NCI-H1417 (cell line): Measurements from ENCODE around the gene NAA20.
"Not testable (repeated sequence)": the region's sequence is repeated elsewhere in the genome, so short reads cannot be mapped to it uniquely, and the experiment has no call there.

ENCODE experiments used
- DNase-seq, 3 experiments: peaks; one replicate each; lab custom pipeline; 2025; lab: John Stamatoyannopoulos, UW

The NAA20 gene

DNA sequence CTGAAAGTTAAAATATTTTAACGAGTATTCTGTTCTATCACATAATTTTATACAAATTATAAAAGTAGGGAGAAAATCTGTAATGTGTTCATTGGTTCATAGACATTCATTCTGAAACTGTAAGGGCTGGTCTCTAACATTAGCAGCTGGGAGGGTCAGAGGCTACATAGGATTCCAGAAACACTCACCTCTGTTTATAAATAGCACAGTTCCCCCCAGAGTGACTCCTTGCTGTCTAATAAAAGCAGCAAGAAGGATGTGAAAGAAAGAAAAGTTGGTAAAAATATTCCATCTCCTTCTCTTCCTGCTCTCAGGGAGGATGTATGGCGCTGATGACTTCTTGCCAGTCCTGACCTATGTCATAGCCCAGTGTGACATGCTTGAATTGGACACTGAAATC lies 25.3 kb upstream of the NAA20 start:
- DNase-seq: peak in 1 of 3 experiments; percentile 19

DNA sequence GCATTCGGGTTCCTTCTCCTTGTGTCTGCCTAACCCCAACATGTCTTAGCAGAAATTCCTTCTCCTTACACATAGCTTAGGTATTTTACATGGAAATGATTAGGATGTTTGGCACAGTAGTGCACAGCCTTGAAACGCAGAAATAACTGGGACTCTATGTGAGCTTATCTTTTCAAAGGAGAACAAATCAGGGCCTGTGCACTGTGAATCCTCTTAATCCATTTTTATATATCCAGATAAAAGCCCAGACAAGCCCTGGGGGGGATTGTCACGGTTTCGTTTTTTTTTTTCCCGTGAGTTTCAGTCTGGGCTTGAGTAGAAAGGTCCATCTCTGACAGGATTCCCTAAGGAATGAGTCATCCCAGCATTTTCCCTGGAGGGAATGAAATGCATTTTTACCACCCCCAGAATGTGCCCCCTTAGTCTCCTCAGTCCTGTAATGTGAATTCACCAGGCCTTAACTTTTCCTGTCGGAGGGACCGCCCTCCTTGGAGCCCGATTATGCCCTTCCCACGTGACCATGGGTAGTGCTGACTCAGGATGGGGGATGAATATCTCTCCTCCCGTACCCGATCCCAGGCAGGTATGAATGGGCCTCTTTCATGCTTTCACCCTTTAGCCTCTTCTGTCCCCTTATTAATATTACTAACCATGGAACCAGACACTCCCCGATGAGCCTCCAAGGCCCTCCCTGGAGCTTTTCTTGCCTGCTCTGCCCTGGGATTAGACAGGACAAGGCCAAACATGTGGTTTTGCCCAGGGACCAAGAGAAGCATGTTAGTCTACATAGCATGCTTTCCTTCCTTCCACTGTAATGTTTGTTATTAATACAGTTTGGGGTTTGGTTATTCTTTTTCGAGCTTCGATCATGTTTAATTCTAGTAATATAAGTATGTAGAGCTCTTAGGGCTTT lies 23.9 kb upstream of the NAA20 start:
- DNase-seq: no peak

DNA sequence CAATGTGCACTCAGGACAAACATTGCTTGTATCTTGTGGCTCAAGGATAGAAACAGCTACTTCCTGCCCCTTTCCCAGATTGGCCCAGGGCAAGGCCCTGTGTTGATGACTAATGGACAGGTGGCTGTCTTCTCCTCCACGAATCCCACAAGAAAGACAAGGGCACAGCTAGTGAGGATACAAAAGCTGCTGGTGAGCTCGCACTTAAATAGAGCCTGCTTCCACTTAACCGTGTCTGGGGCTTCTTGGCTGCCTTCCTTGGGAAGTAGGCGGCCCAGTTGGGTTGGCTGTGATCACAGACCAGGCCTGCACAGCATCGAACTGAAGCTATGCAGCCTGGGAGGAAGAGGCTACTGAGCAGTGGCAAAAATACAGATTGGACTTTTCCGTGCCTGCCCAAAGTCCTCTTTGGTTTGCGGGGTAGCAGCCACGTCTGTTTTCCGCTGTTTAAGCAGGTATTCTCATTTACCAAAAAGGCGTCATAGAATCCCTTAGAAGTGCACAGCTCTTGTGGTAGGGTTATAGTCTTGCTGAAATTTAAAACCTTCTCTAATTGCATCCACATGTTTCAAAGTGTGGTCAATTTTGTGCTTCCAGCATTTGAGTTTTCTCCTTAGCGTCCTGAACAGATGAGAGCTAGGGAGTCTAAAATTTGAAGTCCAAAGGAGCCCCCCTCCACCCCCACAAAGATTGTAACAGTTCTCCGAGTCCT lies 23.0 kb upstream of the NAA20 start:
- DNase-seq: no peak

DNA sequence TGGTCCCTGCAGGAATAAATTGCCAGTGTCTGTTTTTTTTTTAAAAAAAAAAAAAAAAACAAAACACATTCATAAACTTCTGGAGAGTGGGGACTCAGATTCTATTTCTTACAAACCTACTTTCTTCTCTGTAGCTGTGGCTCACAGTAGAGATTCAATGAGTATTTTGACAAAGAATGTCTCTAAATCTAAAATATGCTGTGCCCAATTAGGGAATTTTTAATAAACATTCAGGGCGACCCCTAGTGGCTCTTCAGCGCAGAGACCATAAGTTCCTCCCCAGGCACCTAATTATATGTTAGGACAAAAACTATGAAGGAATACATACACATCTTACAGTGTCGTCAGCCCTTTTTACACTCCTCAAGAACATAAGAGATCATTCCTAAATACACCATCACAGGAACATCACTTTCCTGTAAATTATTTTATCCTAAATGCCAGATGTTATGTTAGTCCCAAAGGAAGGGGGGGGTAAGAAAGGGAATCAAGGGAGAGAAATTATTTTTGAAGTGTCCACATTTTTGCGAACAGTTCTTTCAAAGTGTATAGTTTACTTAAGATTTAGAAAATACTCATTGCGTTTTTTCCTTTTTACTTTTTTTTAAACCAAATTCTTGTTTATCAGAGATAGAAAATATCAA lies 21.8 kb upstream of the NAA20 start:
- peak; percentile 42 to 84 (median 45) for DNase-seq

DNA sequence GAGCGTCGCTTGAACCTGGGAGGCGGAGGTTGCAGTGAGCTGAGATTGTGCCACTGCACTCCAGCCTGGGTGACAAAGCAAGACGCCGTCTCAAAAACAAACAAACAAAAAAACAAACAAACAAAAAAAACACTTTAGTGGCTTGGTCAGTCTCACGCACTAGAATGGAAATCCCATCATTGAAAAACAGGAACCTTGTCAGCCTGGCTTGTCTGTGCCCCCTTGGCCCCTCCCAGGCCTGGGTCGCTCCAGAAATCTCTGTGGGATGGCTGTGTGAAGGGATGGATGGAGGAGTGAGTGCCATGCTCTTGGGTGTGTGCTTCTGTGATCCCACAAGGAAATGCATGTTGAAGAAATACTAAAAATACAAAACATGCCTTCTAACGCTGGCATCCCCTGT lies 20.9 kb upstream of the NAA20 start:
- DNase-seq: no peak

DNA sequence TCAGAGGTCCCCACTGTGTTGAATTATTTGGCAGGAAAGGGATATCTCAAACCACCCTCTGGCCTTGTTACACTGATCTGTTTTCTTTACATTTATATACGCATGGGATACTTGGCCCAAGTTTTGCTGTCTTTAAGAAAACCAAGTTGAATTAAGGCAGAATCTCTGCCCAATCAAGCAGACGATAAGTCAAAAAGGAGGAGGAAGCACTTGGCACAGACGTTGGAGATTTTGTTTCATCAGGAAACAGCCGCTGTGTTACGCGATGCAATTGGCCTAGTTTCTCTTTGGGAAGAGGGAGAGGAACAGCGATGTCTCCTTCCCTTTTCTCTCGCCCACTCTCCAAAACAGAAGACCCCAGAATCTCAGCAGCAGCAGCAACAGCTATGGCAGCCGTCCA lies 20.2 kb upstream of the NAA20 start:
- DNase-seq: no peak

DNA sequence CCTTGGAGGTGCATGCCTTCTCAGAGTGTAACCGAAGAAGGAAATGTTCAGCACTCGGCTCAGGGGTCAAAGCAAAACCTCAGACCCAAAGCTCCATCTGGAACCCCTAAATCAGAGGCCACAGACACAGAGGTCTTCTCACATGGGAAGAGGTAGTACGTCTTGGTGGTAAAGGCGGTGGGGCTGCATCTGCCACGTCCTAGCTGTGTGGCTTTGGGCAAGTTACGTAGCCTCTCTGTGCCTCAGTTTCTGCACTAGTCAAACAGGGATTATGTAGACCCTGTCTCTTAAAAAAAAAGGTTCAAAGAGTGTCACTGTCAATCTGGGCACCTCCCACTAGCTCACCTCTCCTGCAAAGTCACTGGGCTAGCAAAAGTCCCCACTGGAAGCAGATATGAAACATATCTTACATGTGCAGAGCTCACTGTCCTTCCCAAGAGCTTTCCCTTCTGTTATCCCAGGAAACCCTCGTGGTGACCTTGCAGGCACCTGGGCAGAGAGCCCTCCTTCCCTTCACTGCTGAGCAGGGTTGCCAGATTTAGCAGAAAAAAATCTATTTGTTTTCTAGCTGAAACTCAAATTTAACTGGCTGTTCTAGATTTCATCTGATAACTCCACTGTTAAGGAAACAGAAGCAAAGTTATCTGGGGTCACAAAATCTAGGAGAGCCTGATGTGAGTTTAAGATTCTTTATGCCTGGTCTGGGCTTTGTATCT lies 18.0 kb upstream of the NAA20 start:
- DNase-seq: no peak

DNA sequence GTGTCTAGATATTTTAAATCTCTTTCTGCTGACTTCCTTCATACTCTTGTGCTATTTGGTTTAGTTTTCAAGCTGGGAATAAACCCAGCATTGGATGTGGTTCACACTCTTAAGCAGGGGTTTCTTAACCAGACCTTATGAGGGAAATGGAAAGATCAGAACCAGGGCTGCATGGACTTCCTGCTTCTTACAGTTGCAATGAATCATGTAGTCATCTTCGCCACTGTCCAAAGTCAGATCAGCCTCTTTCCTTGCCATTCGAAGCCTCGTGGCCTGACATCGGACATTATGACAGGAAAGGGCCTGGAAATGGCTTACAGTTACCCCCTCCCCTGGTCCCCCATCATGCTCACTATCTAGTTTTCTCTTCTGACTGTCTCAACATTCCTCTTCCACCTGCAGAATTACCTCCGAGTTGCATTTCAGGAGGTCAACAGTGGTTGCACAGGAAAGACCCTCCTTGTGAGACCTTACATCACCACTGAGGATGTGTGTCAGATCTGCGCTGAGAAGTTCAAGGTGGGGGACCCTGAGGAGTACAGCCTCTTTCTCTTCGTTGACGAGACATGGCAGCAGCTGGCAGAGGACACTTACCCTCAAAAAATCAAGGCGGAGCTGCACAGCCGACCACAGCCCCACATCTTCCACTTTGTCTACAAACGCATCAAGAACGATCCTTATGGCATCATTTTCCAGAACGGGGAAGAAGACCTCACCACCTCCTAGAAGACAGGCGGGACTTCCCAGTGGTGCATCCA lies 16.8 kb upstream of the NAA20 start:
- DNase-seq: no peak

DNA sequence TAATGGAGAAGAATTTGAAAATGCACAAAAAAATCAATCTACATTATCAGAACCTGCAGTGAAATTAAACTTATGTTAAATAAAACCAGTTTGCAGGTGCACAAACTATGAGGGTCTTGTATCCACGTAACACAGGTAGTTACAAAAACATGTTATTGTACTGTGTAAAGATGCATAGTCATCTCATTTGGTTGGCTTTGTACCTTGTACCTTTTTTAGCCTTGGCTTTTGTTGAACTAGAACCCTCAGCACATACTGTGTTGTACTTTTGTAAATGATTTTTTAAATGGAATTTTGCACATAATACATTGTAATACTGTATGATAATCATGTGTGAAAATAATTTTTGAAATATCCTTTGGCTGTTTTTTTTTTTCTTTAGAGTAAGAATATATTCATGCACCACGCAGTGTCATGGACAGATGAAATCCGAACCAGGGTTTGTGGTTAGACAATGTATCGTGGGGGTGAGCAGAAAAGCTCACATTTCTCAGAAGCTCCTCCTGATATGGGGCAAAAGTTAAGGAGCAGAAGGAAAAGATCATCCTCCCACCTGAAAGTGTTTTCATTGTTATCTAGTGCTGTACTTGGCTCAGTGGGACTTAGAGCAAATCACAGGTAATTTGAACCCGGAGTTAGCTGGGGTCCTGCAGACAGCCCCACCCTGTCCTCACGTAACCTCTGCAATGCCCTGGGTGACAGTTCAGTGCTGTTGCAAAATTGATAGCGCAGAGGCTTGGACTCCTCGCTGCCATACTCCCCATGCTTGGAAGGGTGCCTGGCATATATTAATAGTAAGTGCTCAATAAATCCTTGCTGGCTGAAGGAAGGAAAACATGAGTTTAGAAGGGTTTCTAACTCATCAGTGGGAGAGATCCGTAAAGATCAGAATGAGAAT lies 14.8 kb upstream of the NAA20 start:
- DNase-seq: peak in 1 of 3 experiments; percentile 46

DNA sequence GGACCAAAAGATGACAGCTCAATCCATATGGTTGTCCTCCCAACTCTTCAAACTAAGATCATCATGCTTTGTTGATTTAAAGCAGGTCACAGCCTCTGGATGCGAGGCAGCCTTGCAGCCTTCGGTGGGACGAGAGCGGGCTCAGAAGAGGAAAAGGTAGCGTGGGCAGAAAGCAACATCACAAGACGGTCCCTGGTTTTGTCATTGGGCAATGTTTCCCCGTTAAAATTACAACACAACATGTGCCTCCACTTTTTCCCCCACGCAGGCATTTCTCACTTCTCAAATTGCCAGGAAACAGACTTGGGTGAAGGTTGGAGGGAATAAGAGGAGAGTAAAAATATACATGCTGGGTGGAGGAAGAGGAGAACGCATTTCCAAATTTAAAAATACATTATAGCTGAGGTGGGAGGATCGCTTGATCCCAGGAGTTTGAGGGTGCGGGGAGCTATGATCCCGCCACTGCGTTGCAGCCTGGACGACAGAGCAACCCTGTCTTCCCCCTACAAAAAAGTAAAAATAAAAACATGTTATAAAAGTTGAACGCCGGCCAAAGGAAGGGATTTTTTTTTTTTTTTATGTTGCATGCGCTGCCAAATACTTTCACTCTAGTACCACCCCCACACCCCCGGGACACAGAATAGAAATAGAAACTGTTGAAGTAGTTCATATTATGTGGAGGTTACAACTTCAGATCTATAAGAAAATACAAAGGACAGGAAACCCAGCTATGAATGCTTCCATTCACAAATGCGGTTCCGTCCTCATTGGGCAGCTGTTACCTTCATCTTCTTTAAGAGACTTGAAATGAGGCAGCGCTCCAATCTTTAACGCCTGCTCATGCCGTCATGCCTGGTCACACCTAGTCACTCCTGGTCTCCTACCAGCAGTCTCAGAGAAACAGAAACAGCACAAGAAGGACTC lies 13.9 kb upstream of the NAA20 start:
- DNase-seq: peak in 1 of 3 experiments; percentile 71

DNA sequence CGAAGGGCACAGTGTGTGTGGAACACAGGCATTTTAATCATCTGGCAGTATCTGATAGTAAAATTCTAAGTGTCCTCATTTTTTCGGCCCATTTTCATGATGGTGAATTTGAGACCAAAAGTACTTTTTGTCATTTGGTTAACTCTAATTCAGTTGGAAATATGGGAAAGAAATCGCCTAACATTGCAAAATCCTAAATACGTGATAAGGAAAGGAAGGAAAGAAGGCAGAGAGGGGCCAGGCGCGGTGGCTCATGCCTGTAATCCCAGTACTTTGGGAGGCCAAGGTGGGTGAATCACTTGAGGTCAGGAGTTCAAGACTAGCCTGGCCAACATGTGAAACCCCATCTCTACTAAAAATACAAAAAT lies 13.2 kb upstream of the NAA20 start:
- not testable (repeated sequence) for DNase-seq

DNA sequence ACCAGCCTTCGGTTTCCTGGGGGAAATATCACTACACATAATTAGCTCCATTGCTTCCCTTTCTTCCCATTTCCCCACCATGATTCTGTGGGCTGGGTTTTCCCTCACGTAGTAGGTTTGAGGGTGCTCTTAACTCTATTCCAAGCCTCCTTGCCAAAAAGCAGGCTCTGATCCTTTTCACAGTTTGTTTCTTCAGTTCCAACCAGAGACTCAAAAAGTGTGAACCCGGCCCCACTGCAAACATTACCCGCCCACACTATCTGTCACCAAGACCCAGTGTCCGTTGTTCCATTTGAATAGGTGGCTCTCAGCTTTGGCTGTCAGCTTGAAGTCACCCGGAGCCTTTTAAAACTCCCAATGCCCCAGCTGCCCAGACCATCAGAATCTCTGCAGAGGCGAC lies 11.8 kb upstream of the NAA20 start:
- no peak for DNase-seq

DNA sequence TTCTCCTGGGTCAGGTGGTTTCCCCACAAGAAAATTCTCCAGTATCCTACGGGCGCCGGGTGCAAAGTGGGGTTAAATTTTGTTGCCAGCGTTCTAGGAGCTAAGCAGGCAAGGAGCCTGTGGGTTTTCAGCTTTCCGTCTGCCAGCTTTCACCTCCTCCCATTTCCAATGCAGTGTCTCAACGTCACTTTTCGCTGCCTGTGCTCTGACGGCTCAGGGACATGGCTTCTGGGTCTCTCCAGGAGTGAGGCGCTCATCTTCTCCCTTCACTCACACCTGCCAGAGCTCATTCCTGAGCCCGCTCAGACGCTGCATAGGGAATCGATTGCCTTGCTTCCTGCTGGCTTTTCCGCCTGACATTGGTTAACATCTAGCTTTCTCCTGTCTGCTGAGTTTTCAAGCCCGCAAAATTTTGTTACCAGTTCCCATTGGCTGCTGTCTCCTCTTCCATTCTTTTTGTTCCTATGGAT lies 7.3 kb upstream of the NAA20 start:
- DNase-seq: peak; percentile 57 to 83 (median 69)

DNA sequence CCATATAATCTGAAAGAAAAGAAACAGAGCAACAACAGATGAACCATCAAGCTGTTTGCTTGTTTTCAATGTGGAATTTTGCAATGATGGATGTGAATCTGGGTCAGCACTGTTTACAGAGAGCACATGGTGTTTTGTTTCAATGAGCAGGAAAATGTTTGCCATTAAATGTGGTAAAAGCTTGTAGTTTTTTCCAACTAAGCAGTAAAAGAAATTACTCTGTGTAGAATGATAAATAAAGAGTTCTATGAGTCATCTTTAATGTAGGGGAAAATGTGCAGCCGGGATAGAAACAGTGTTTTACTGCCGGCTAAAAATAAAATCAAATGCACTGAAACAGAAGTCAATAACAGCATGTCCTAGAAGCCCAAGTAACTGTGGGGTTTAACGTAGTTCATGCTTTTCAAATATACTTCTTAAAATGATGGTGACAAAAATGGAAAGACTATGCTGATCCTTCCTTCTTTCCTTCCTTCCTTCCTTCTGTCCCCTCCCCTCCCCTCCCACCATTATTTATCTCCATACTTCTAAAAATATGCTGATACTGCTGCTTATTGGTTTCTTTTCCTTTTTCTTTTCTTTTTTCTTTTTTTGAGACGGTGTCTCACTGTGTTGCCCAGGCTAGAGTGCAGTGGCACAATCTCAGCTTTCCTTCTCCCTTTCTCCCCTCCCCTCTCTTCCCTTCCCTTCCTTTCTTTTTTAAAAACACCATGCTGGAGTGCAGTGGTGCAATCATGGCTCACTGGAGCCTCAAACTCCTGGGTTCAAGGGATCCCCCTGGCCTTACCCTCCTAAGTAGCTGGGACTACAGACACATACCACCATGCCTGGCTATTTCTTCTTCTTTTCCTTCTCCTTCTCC lies 6.3 kb upstream of the NAA20 start:
- peak; percentile 17 to 84 (median 40) for DNase-seq

DNA sequence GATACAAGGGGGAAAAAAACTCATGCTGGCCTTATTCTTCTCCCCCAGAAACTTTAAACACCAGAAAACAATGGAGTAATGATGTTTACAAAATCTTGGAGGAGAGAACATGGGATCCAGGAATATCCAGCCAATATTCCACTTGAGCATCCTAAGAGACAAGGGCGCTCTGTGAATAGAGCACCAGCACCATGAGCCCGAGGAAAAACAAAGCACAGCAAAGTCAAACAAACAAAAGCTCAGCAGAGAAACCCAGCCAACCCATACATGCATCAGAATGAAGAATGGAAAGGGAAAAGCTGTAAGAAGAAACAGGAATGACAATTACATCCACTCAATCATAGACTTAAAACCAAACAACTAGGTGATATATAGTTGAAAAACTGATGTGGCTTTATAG lies 4.6 kb upstream of the NAA20 start:
- no peak for DNase-seq

DNA sequence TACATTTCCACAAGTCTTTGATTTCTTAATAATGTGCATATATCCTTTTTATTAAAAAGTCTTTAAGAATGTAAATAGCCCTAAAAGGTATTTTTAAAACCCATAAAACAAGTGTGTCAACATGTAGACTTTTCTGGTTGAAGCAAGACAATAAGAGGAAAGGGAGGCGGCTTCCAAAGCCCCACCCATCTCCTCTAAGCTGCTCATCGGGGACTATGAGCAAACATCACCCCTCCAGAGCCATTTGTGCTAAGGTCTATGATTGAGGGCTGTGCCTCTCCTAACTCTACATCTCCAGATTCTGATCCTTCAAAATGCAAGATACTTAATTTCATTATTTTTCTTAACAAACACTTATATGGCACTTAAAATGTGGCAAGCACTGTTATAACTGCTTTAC lies 2.5 kb upstream of the NAA20 start:
- peak in 2 of 3 experiments; percentile 16 to 62 for DNase-seq

DNA sequence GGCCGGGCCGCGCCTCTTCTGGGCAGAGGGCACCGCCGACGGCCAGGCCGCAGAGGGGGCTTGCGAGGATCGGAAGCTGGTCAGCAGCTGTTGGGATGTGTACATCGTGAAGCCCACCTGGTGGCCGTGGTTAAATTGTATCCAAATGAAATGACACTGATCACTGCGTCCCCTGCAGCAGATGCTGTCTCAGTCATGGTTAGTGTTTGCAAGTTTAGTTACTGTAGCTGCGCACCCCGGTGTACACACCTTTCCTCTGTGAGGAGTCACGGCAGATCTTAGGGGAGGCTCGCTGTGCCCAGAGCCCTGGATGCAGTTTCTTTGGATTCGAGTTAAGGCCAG lies 653 bp downstream of the NAA20 start:
- no peak for DNase-seq

DNA sequence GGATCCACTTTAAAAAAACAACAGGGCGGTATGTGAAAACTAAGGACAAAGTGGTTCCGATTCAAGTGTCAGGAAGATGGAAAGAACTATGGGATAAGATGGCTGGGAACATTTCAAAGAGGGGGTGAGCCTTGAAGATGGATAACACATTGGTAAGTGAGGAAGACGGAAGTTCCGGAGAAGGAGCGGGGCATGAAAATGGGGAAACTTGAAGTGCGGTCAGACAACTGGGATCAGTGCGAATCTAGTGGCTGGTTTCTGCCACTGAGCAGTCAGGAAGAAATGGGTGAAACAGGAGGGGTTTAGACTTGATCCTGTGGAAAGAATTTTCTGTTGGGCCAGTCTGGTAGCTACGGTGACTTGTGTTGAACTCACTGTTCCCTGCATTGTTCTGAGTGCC lies 1.2 kb downstream of the NAA20 start:
- DNase-seq: no peak
